CD14-positive monocyte (primary cell): ENCODE results near the gene EP400. TPM values are rescaled to one million over a fixed set of nuclear protein-coding genes. Genes with fewer than 3 reads are reported as not detected.
A peak's percentile ranks its signal among the peaks of the same experiment; 100 is the strongest.

ENCODE experiments used
- DNase-seq, 3 donors: peaks; one replicate each; pipeline ENCODE4 v3.0.0-alpha.2; 2011 to 2022
- H2AFZ ChIP-seq: 2 replicates; pipeline ENCODE4 v1.6.0; 2012; ENCODE audit warnings: mild to moderate bottlenecking, low read depth, low read length, inconsistent platforms; ENCODE audit not compliant: insufficient read depth, poor library complexity, severe bottlenecking
- H3K27ac ChIP-seq, 2 donors: 1 replicate in 1 of 2; 2 replicates in 1 of 2; pipeline ENCODE4 v1.5.1; 2012 to 2013; ENCODE audit warnings: low read length in 2 of 2, control low read depth in 1 of 2, inconsistent platforms in 1 of 2, low read depth in 1 of 2, mild to moderate bottlenecking in 1 of 2
- H3K27me3 ChIP-seq, 2 donors: one replicate each; pipeline versions ENCODE4 v1.6.0 to v1.6.1; 2011 to 2013; ENCODE audit warnings: low read length in 2 of 2; ENCODE audit not compliant: control insufficient read depth in 2 of 2, insufficient read depth in 2 of 2
- H3K36me3 ChIP-seq, 2 donors: replicated peaks in 1 of 2; 1 replicate in 1 of 2; 2 replicates in 1 of 2; pipeline versions ENCODE4 v1.5.1 to v1.6.1; 2012 to 2013; ENCODE audit warnings: low read length in 2 of 2, control low read depth in 1 of 2, inconsistent platforms in 1 of 2, mild to moderate bottlenecking in 1 of 2; ENCODE audit not compliant: insufficient read depth in 2 of 2, control insufficient read depth in 1 of 2
- H3K4me1 ChIP-seq, 2 donors: 1 replicate in 1 of 2; 2 replicates in 1 of 2; pipeline versions ENCODE4 v1.5.1 to v1.6.1; 2012 to 2013; ENCODE audit warnings: low read length in 2 of 2, control low read depth in 1 of 2, inconsistent platforms in 1 of 2, mild to moderate bottlenecking in 1 of 2, moderate library complexity in 1 of 2; ENCODE audit not compliant: insufficient read depth in 2 of 2, control insufficient read depth in 1 of 2
- H3K4me2 ChIP-seq: replicated peaks from 2 replicates; pipeline ENCODE3; 2012; ENCODE audit warnings: low read length, moderate library complexity, mild to moderate bottlenecking; ENCODE audit not compliant: poor library complexity, severe bottlenecking; ENCODE audit errors: extremely low read depth
- H3K4me3 ChIP-seq, 3 experiments: fragments of 200-600 bp in 1 of 3; sonication (generic) in 1 of 3; replicated peaks in 1 of 3; 1 replicate in 2 of 3; 2 replicates in 1 of 3; pipeline ENCODE4 v1.5.1; 2011 to 2013; ENCODE audit warnings: low read length in 3 of 3, mild to moderate bottlenecking in 3 of 3, control low read depth in 2 of 3, low read depth in 2 of 3, inconsistent platforms in 1 of 3, moderate library complexity in 1 of 3
- H3K79me2 ChIP-seq: 2 replicates; pipeline ENCODE4 v1.6.0; 2012; ENCODE audit warnings: mild to moderate bottlenecking, control low read depth, inconsistent platforms, low read length, moderate library complexity; ENCODE audit not compliant: insufficient read depth
- H3K9ac ChIP-seq: 2 replicates; pipeline ENCODE4 v1.6.0; 2017; ENCODE audit warnings: low read length, mild to moderate bottlenecking; ENCODE audit not compliant: insufficient read depth, poor library complexity, severe bottlenecking
- H3K9me3 ChIP-seq, 2 donors: replicated peaks in 1 of 2; 1 replicate in 1 of 2; 2 replicates in 1 of 2; pipeline versions ENCODE4 v1.5.1 to v1.6.1; 2012 to 2013; ENCODE audit warnings: low read length in 2 of 2, control low read depth in 1 of 2; ENCODE audit not compliant: control insufficient read depth in 1 of 2, insufficient read depth in 1 of 2
- H4K20me1 ChIP-seq: 2 replicates; pipeline ENCODE4 v1.6.0; 2012; ENCODE audit warnings: mild to moderate bottlenecking, low read length, control low read depth, moderate library complexity; ENCODE audit not compliant: insufficient read depth
- H3K27ac Mint-ChIP-seq, 7 donors: one replicate each; pipeline ENCODE4 v1.8.0; 2020; ENCODE audit warnings: mild to moderate bottlenecking in 7 of 7, mixed read lengths in 7 of 7, moderate library complexity in 6 of 7, inconsistent platforms in 2 of 7
- H3K27me3 Mint-ChIP-seq, 3 donors: one replicate each; pipeline ENCODE4 v1.8.0; 2021 to 2022; ENCODE audit warnings: low read depth in 3 of 3, mild to moderate bottlenecking in 3 of 3, mixed read lengths in 3 of 3, moderate library complexity in 3 of 3, inconsistent platforms in 1 of 3
- H3K36me3 Mint-ChIP-seq, 2 donors: one replicate each; pipeline ENCODE4 v1.8.0; 2020; ENCODE audit warnings: mixed read lengths in 2 of 2, inconsistent platforms in 1 of 2, mild to moderate bottlenecking in 1 of 2
- H3K4me1 Mint-ChIP-seq: one replicate; pipeline ENCODE4 v1.8.0; 2020; ENCODE audit warnings: mild to moderate bottlenecking, mixed read lengths
- H3K4me3 Mint-ChIP-seq, 2 donors: one replicate each; pipeline ENCODE4 v1.8.0; 2020; ENCODE audit warnings: mild to moderate bottlenecking in 2 of 2, mixed read lengths in 2 of 2, moderate library complexity in 1 of 2
- H3K9me3 Mint-ChIP-seq, 7 donors: one replicate each; pipeline ENCODE4 v1.8.0; 2020 to 2022; ENCODE audit warnings: mixed read lengths in 7 of 7, mild to moderate bottlenecking in 6 of 7, moderate library complexity in 6 of 7, inconsistent platforms in 2 of 7
- CTCF ChIP-seq: fragments of 200-600 bp; IDR thresholded peaks from one replicate; pipeline ENCODE4 v1.8.0; 2022; ENCODE audit warnings: antibody characterized with exemption, mild to moderate bottlenecking
- WGBS: methylation state at CpG from one replicate; pipeline ENCODE4 v1.1.5; 2013; ENCODE audit warnings: missing lambda C conversion rate; ENCODE audit not compliant: insufficient coverage; 5-methylcytosine and 5-hydroxymethylcytosine counted together
- intact Hi-C, 2 donors: fragments of 100-400 bp; cut with micrococcal nuclease; formaldehyde crosslinking; loops; one replicate each; pipeline versions ENCODE4 v1.15.0 to v1.15.1; 2023
- polyA plus RNA-seq, 3 donors: library from polyadenylated mRNA; depleted of rRNA in 1 of 3; unstranded in 2 of 3; stranded (reverse) in 1 of 3; fragments of 300-500 nt in 2 of 3; fragments of >200 nt in 1 of 3; fragmentation: Illumina TruSeq in 2 of 3; gene quantifications; 1 replicate in 2 of 3; 2 replicates in 1 of 3; pipeline ENCODE4 v1.2.3, GENCODE V29; 2012 to 2021

The EP400 gene
- polyA plus RNA-seq, 3 donors: 0.65 to 12.1 (median 0.81) TPM

GRCh38 chr12:132109741-132110140, 160.0 kb downstream of the EP400 start:
- H3K36me3 Mint-ChIP-seq: peaks cover 41 to 67% of the 10 kb centered on the region in 2 donors
- no peaks in the 10 kb centered on the region for H3K9me3 ChIP-seq
- no peak overlapping the region for H3K27ac ChIP-seq
- no peak for DNase-seq
- H3K4me1 Mint-ChIP-seq: no peaks in the 10 kb centered on the region
- no peaks in the 10 kb centered on the region for H3K4me1 ChIP-seq
- no peak overlapping the region for H2AFZ ChIP-seq
- H3K9me3 Mint-ChIP-seq: no peaks in the 10 kb centered on the region
- H3K9ac ChIP-seq: no peak overlapping the region
- no peak overlapping the region for H3K4me2 ChIP-seq
- H3K4me3 ChIP-seq: no peak overlapping the region
- H3K27me3 Mint-ChIP-seq: no peaks in the 10 kb centered on the region
- whole genome bisulfite sequencing: 83% methylated on average over 7 of the region's 8 CpGs
- TF ChIP-seq CTCF: no peak
- no peak overlapping the region for H3K27ac Mint-ChIP-seq
- intact Hi-C loops: no loop called here
- H3K79me2 ChIP-seq: no peaks in the 10 kb centered on the region
- no peaks in the 10 kb centered on the region for H3K27me3 ChIP-seq
- peaks cover 29 to 67% of the 10 kb centered on the region in 2 donors for H3K36me3 ChIP-seq
- H4K20me1 ChIP-seq: no peaks in the 10 kb centered on the region
- H3K4me3 Mint-ChIP-seq: no peak overlapping the region

GRCh38 chr12:132110677-132111076, 160.9 kb downstream of the EP400 start:
- WGBS: no CpG with 5 or more reads among the region's 3 CpGs
- TF ChIP-seq CTCF: no peak
- no peaks in the 10 kb centered on the region for H3K79me2 ChIP-seq
- H3K9ac ChIP-seq: no peak overlapping the region
- Mint-ChIP-seq H3K4me1 (no peaks in the 10 kb centered on the region), H3K4me3 (no peak overlapping the region), H3K27me3 (no peaks in the 10 kb centered on the region), H3K36me3 (peaks cover 43 to 69% of the 10 kb centered on the region in 2 donors), H3K27ac (peak overlapping the region in 2 of 7 donors; percentile 14 to 35), H3K9me3 (no peaks in the 10 kb centered on the region)
- no peak overlapping the region for H3K27ac ChIP-seq
- H3K4me1 ChIP-seq: no peaks in the 10 kb centered on the region
- H2AFZ ChIP-seq: no peak overlapping the region
- no peaks in the 10 kb centered on the region for H3K27me3 ChIP-seq
- intact Hi-C loops: no loop called here
- no peak for DNase-seq
- H3K9me3 ChIP-seq: no peaks in the 10 kb centered on the region
- no peak overlapping the region for H3K4me2 ChIP-seq
- peaks cover 35 to 70% of the 10 kb centered on the region in 2 donors for H3K36me3 ChIP-seq
- no peak overlapping the region for H3K4me3 ChIP-seq
- no peaks in the 10 kb centered on the region for H4K20me1 ChIP-seq
